Stimulated activated effector memory CD8-positive, alpha-beta T cell treated with anti-CD3 and anti-CD28 coated beads, Interleukin-12 subunit alpha, Interleukin-12 subunit beta, amount 100 ng/mL, for 72 hours (primary cell): Measurements from ENCODE around the gene SECTM1.

Experiments
- ATAC-seq: fragments of 150-1000 bp; cut with Tn5 transposase; 2 replicates; pipeline ENCODE4 v1.10.0; 2021
- DNase-seq, 2 donors: peaks; one replicate each; pipeline ENCODE4 v3.0.0; 2021 to 2022; ENCODE audit warnings: low spot score in 2 of 2
- H3K27ac Mint-ChIP-seq: one replicate; pipeline ENCODE4 v1.8.0; 2022; ENCODE audit warnings: mild to moderate bottlenecking, mixed read lengths
- H3K36me3 Mint-ChIP-seq: one replicate; pipeline ENCODE4 v1.8.0; 2022; ENCODE audit warnings: mild to moderate bottlenecking, mixed read lengths
- H3K4me1 Mint-ChIP-seq: one replicate; pipeline ENCODE4 v1.8.0; 2022; ENCODE audit warnings: mixed read lengths
- H3K4me3 Mint-ChIP-seq: one replicate; pipeline ENCODE4 v1.8.0; 2022; ENCODE audit warnings: mild to moderate bottlenecking, mixed read lengths
- H3K9me3 Mint-ChIP-seq: one replicate; pipeline ENCODE4 v1.8.0; 2022; ENCODE audit warnings: mixed read lengths

The SECTM1 gene

GRCh38 chr17:82343560-82343959 lies 10.0 kb upstream of the SECTM1 start:
- Mint-ChIP-seq H3K27ac (no peak overlapping the region), H3K4me3 (no peak overlapping the region), H3K4me1 (peaks cover 5% of the 10 kb centered on the region), H3K36me3 (no peaks in the 10 kb centered on the region), H3K9me3 (no peaks in the 10 kb centered on the region)
- DNase-seq (no peak), ATAC-seq (no peak)

GRCh38 chr17:82342361-82343079 lies 9.0 kb upstream of the SECTM1 start:
- no peak for ATAC-seq
- Mint-ChIP-seq H3K4me3 (no peak overlapping the region), H3K9me3 (no peaks in the 10 kb centered on the region), H3K36me3 (no peaks in the 10 kb centered on the region), H3K4me1 (peaks cover 9% of the 10 kb centered on the region), H3K27ac (no peak overlapping the region)
- DNase-seq: no peak

DNA sequence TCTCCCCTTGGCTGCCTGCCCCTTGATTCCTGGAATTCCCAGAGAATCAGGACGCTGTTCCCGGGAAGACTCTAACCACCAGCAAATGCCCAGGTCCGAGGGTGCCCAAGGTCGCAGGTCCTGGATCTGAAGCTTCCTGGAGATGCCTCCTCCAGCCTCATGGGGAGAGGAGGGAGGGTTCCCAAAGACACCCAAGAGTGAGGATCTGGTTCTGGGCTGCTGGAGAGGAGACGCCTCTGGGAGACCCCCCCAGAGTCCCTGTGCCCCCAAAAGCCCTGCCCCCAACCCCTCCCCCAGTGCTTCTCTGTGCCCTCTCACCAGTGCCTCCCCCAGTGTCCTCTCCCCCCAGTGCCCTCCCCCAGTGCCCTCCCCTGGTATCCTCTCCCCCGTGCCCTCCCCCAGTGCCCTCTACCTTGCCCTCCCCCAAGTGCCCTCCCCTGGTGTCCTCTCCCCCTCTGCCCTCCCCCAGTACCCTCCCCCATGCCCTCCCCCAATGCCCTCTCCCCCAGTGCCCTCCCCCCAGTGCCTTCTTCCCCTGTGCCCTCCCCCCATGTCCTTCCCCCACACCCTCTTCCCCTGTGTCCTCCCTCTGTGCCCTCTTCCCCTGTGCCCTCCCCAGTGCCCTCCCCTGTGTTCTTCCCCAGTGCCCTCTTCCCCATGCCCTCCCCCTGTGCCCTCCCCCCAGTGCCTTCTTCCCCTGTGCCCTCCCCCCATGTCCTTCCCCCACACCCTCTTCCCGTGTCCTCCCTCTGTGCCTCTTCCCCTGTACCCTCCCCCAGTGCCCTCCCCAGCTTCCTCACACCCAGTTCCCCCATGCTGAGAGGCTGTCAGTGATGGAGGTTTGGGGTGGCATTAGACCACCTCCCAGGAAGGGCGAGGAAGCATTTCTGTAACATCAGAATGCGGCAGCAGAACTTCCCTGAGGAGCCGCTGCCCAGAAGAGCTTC lies 6.3 kb upstream of the SECTM1 start:
- ATAC-seq (no peak), DNase-seq (no peak)
- Mint-ChIP-seq H3K27ac (no peak overlapping the region), H3K9me3 (no peaks in the 10 kb centered on the region), H3K4me1 (peaks cover 22% of the 10 kb centered on the region), H3K4me3 (no peak overlapping the region), H3K36me3 (no peaks in the 10 kb centered on the region)

DNA sequence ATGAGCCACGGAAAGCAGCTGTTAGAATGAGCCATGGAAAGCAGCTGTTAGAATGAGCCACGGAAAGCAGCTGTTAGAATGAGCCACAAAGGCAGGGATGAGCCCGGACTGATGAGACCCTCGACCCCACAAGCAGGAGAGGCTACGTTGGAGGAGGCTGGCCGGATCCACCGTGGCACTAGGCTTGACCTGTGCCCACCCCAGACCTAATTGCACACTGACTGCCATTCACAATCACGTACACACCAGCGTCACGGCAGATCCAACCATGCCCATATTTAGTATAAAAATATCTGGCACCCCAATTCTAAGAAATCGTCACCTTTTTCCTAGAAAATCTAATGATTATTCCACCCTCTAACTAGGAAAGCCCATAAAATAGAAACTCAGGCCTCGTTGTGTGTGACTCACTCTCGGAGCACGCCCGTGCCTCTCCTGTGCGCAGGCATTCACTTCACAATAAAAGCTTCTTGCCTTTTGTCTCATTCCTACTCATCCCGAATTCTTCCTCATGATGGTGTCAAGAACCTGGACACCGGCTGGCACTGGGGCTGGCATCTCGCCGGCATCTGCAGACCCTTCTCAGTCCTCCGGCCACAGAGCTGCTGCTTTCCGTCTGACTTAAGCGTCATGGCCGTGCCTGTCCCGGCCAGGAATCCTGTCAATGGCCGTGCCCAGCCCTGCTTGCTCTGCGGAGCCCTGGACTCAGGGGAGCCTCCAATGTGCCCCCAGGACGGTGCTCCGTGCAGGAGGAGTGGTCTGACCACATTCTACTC lies 5.5 kb upstream of the SECTM1 start:
- peak; percentile 13 for ATAC-seq
- no peak for DNase-seq
- Mint-ChIP-seq H3K36me3 (no peaks in the 10 kb centered on the region), H3K4me3 (no peak overlapping the region), H3K9me3 (no peaks in the 10 kb centered on the region), H3K27ac (no peak overlapping the region), H3K4me1 (peaks cover 29% of the 10 kb centered on the region)

GRCh38 chr17:82334622-82335394 lies 1.2 kb upstream of the SECTM1 start:
- no peak for DNase-seq
- Mint-ChIP-seq H3K36me3 (no peaks in the 10 kb centered on the region), H3K9me3 (no peaks in the 10 kb centered on the region), H3K4me1 (peaks cover 44% of the 10 kb centered on the region), H3K27ac (peak overlapping the region; percentile 90), H3K4me3 (peak overlapping the region; percentile 81)
- ATAC-seq: no peak

DNA sequence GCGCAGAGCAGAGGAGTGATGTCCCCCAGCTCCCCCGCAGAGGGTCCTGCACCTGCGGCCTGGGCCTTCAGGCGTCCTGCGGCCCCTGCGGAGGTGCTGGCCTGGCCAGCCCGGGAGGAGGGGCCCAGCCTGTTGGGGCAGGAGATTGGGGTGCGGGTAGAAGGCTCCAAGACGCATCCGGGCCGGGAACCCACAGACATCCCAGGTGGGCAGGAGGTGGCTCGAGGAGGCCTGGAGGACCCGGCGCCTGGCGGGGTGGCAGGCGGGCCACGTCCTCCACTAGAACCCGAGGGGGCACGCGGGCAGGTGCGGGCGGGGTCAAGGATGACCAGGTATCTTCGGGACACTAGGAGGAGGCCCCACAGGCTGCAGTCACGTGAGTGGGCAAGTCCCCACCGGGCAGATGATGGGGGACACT lies 647 bp upstream of the SECTM1 start:
- Mint-ChIP-seq H3K36me3 (no peaks in the 10 kb centered on the region), H3K27ac (no peak overlapping the region), H3K9me3 (no peaks in the 10 kb centered on the region), H3K4me1 (peaks cover 44% of the 10 kb centered on the region), H3K4me3 (peak overlapping the region; percentile 81)
- no peak for DNase-seq
- ATAC-seq: no peak

DNA sequence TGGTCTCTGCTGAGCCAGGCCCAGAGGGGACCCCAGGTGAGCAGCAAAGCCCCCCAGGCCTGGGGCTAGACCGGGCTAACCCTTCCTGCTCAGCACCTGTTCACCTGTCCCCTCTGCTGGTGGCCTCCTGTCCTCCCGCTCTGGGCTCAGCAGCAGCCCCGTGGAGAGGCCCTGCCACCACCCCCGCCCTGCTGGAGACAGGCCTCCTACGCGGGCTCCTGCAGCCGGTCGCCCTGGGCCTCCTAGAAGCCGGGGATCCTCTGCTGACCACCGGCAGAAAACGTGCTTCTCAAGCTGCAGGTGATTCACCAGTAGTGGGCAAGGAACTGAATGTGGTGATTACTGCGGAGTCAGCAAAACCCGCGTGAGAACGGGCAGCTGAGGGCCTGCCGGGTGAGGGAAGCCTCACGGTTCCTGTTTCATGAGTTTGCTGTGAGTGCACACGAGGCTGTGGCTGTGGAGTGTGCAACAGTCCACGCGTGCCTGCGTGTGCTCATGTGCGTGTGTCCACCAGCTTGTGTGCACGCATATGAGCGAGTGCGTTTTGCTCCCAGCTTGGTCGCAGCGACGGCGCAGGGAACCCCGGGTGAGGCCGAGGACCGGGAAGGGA lies 792 bp downstream of the SECTM1 start:
- Mint-ChIP-seq H3K4me3 (peak overlapping the region; percentile 81), H3K4me1 (peaks cover 34% of the 10 kb centered on the region), H3K9me3 (no peaks in the 10 kb centered on the region), H3K36me3 (no peaks in the 10 kb centered on the region), H3K27ac (peak overlapping the region; percentile 34)
- peak; percentile 69 for ATAC-seq
- no peak for DNase-seq

- Mint-ChIP-seq H3K27ac (no peak overlapping the region), H3K36me3 (no peaks in the 10 kb centered on the region), H3K4me3 (peak overlapping the region; percentile 81), H3K4me1 (peaks cover 34% of the 10 kb centered on the region), H3K9me3 (no peaks in the 10 kb centered on the region)
- no peak for ATAC-seq
- no peak for DNase-seq
These were observed 2.1 kb downstream of the SECTM1 start for GRCh38 chr17:82331345-82331939.

- no peaks in the 10 kb centered on the region for H3K9me3 Mint-ChIP-seq
- peak overlapping the region; percentile 14 for H3K27ac Mint-ChIP-seq
- ATAC-seq: no peak
- H3K4me1 Mint-ChIP-seq: peaks cover 28% of the 10 kb centered on the region
- H3K4me3 Mint-ChIP-seq: no peak overlapping the region
- DNase-seq: no peak
- H3K36me3 Mint-ChIP-seq: peaks cover 8% of the 10 kb centered on the region
These were observed 3.0 kb downstream of the SECTM1 start for GRCh38 chr17:82330322-82331239.

- Mint-ChIP-seq H3K4me3 (no peak overlapping the region), H3K36me3 (peaks cover 10% of the 10 kb centered on the region), H3K27ac (no peak overlapping the region), H3K9me3 (no peaks in the 10 kb centered on the region), H3K4me1 (peaks cover 27% of the 10 kb centered on the region)
- ATAC-seq (no peak), DNase-seq (no peak)
These were observed 3.8 kb downstream of the SECTM1 start for GRCh38 chr17:82329683-82330321.

GRCh38 chr17:82328994-82329507 lies 4.5 kb downstream of the SECTM1 start:
- Mint-ChIP-seq H3K4me1 (peaks cover 25% of the 10 kb centered on the region), H3K27ac (no peak overlapping the region), H3K36me3 (peaks cover 15% of the 10 kb centered on the region)

GRCh38 chr17:82328141-82328993 lies 5.2 kb downstream of the SECTM1 start:
- no peak for ATAC-seq
- Mint-ChIP-seq H3K4me3 (no peak overlapping the region), H3K36me3 (peaks cover 15% of the 10 kb centered on the region), H3K4me1 (peaks cover 31% of the 10 kb centered on the region), H3K27ac (no peak overlapping the region), H3K9me3 (no peaks in the 10 kb centered on the region)
- no peak for DNase-seq

More at GRCh38 chr17:82328994-82329507, 4.5 kb downstream of the SECTM1 start:
- ATAC-seq: no peak
- no peak for DNase-seq
- Mint-ChIP-seq H3K4me3 (no peak overlapping the region), H3K9me3 (no peaks in the 10 kb centered on the region)
